SK-N-SH (cell line): ENCODE measurements around the gene SPAG9. TPM values are rescaled to one million over a fixed set of nuclear protein-coding genes. Genes with fewer than 3 reads are reported as not detected.

Source experiments
- CTCF ChIA-PET: fragments of 300-600, 350-600 bp; formaldehyde crosslinking; extraction: SDS; loops from one replicate; lab custom pipeline; 2021; lab: Yijun Ruan, JAX
- POLR2A ChIA-PET: fragments of 350-600 bp; sonication (Branson Sonifier 250); formaldehyde crosslinking; extraction: SDS; loops from one replicate; lab custom pipeline; 2020; ENCODE audit warnings: antibody characterized with exemption, inconsistent platforms; lab: Yijun Ruan, JAX
- DNase-seq: peaks from one replicate; pipeline ENCODE4 v3.0.0; 2012
- H2AFZ ChIP-seq: fragments of 200-600 bp; sonication (generic); 2 replicates; pipeline ENCODE4 v1.8.1; 2016; ENCODE audit warnings: antibody characterized with exemption, mild to moderate bottlenecking, low read depth
- H3F3A ChIP-seq: fragments of 200-600 bp; sonication (generic); replicated peaks from 2 replicates; pipeline ENCODE3; 2016; ENCODE audit warnings: antibody characterized with exemption, mild to moderate bottlenecking; ENCODE audit not compliant: insufficient read depth
- H3K27ac ChIP-seq, 2 experiments: fragments of 200-500 bp in 1 of 2; fragments of 200-600 bp in 1 of 2; sonication (Bioruptor generic) in 1 of 2; sonication (generic), shearing (Covaris generic) in 1 of 2; 2 replicates each; pipeline versions ENCODE4 v1.5.1 to v1.6.1; 2014 to 2016; ENCODE audit warnings: low read depth in 2 of 2, inconsistent platforms in 1 of 2, low read length in 1 of 2, mild to moderate bottlenecking in 1 of 2, mixed read lengths in 1 of 2
- H3K27me3 ChIP-seq: fragments of 200-600 bp; sonication (generic), shearing (Covaris generic); 2 replicates; pipeline ENCODE4 v1.6.1; 2016; ENCODE audit warnings: mixed run types; ENCODE audit not compliant: insufficient read depth
- H3K36me3 ChIP-seq, 2 experiments: fragments of 200-500 bp in 1 of 2; fragments of 200-600 bp in 1 of 2; sonication (Bioruptor generic) in 1 of 2; sonication (generic) in 1 of 2; replicated peaks in 1 of 2; 2 replicates each; pipeline versions ENCODE3 to v1.5.1; 2014 to 2016; ENCODE audit warnings: low read length in 1 of 2, mild to moderate bottlenecking in 1 of 2; ENCODE audit not compliant: insufficient read depth in 2 of 2, control insufficient read depth in 1 of 2
- H3K4me1 ChIP-seq, 2 experiments: fragments of 200-500 bp in 1 of 2; fragments of 200-600 bp in 1 of 2; sonication (Bioruptor generic) in 1 of 2; sonication (generic), shearing (Covaris generic) in 1 of 2; 2 replicates each; pipeline versions ENCODE4 v1.5.1 to v1.6.1; 2014 to 2016; ENCODE audit warnings: low read depth in 1 of 2, low read length in 1 of 2, mixed run types in 1 of 2; ENCODE audit not compliant: insufficient read depth in 2 of 2, control insufficient read depth in 1 of 2
- H3K4me2 ChIP-seq: fragments of 200-600 bp; sonication (generic), shearing (Covaris generic); 2 replicates; pipeline ENCODE4 v1.6.1; 2017; ENCODE audit warnings: mixed run types
- H3K4me3 ChIP-seq, 2 experiments: fragments of 200-500 bp in 1 of 2; fragments of 200-600 bp in 1 of 2; sonication (Bioruptor generic) in 1 of 2; sonication (generic), shearing (Covaris generic) in 1 of 2; 2 replicates each; pipeline versions ENCODE4 v1.5.1 to v1.8.1; 2014 to 2016; ENCODE audit warnings: low read depth in 2 of 2, inconsistent platforms in 1 of 2, low read length in 1 of 2, mild to moderate bottlenecking in 1 of 2, mixed read lengths in 1 of 2, moderate library complexity in 1 of 2
- H3K79me2 ChIP-seq: fragments of 200-600 bp; sonication (generic); 2 replicates; pipeline ENCODE4 v1.8.1; 2017; ENCODE audit warnings: mild to moderate bottlenecking; ENCODE audit not compliant: insufficient read depth
- H3K9ac ChIP-seq: fragments of 200-600 bp; sonication (generic); 2 replicates; pipeline ENCODE4 v1.6.1; 2017; ENCODE audit warnings: mixed run types
- H3K9me2 ChIP-seq: fragments of 200-600 bp; sonication (generic); 2 replicates; pipeline ENCODE4 v1.6.1; 2017; ENCODE audit warnings: mixed run types
- H3K9me3 ChIP-seq: fragments of 200-600 bp; sonication (generic); 2 replicates; pipeline ENCODE4 v1.6.1; 2017; ENCODE audit warnings: mixed run types, mild to moderate bottlenecking, moderate library complexity
- H4K20me1 ChIP-seq: fragments of 200-600 bp; sonication (generic); 2 replicates; pipeline ENCODE4 v1.6.1; 2017; ENCODE audit warnings: mild to moderate bottlenecking, mixed run types; ENCODE audit not compliant: insufficient read depth
- CHD2 ChIP-seq: fragments of 150-350 bp; IDR thresholded peaks from 2 replicates; pipeline ENCODE4 v1.6.1; 2018; ENCODE audit warnings: low read length; ENCODE audit not compliant: partially characterized antibody
- CTCF ChIP-seq: fragments of 200-600 bp; sonication (generic); IDR thresholded peaks from 2 replicates; pipeline ENCODE4 v1.6.1; 2017; ENCODE audit warnings: antibody characterized with exemption, mild to moderate bottlenecking, moderate library complexity
- ELF1 ChIP-seq: IDR thresholded peaks from 2 replicates; pipeline ENCODE4 v1.4.0; 2012
- EP300 ChIP-seq, 2 experiments: IDR thresholded peaks; 2 replicates each; pipeline versions ENCODE4 v1.4.0 to v1.6.1; 2012; ENCODE audit warnings: borderline replicate concordance in 1 of 2, low read depth in 1 of 2, low read length in 1 of 2
- EZH2phosphoT487 ChIP-seq: fragments of 200-600 bp; sonication (generic); IDR thresholded peaks from 2 replicates; pipeline ENCODE4 v1.6.1; 2017; ENCODE audit warnings: low read depth, mixed run types, mild to moderate bottlenecking, antibody characterized with exemption, moderate library complexity, borderline replicate concordance
- FOXJ3 ChIP-seq: sonication (generic); formaldehyde crosslinking; IDR thresholded peaks from 2 replicates; pipeline ENCODE4 v1.5.1; 2020; ENCODE audit warnings: mild to moderate bottlenecking, missing genetic modification reagents
- GABPA ChIP-seq: IDR thresholded peaks from 2 replicates; pipeline ENCODE4 v1.4.0; 2012; ENCODE audit warnings: low read depth, mild to moderate bottlenecking
- GATA2 ChIP-seq: sonication (generic); formaldehyde crosslinking; IDR thresholded peaks from 2 replicates; pipeline ENCODE4 v1.5.0; 2020; ENCODE audit warnings: mild to moderate bottlenecking, missing genetic modification reagents
- IRF3 ChIP-seq: fragments of 150-350 bp; IDR thresholded peaks from 2 replicates; pipeline ENCODE4 v1.6.1; 2016; ENCODE audit warnings: mild to moderate bottlenecking, low read depth, low read length
- JUND ChIP-seq: IDR thresholded peaks from 2 replicates; pipeline ENCODE4 v1.4.0; 2012
- MAX ChIP-seq: IDR thresholded peaks from 2 replicates; pipeline ENCODE4 v1.4.0; 2012; ENCODE audit warnings: low read depth
- NFIC ChIP-seq: IDR thresholded peaks from 2 replicates; pipeline ENCODE4 v1.4.0; 2012; ENCODE audit warnings: borderline replicate concordance
- NRF1 ChIP-seq: IDR thresholded peaks from 2 replicates; pipeline ENCODE4 v1.6.1; 2012; ENCODE audit warnings: low read depth, mild to moderate bottlenecking, low read length
- RAD21 ChIP-seq: IDR thresholded peaks from 2 replicates; pipeline ENCODE4 v1.6.1; 2012; ENCODE audit warnings: mild to moderate bottlenecking, low read length
- RFX5 ChIP-seq: IDR thresholded peaks from 2 replicates; pipeline ENCODE4 v1.6.1; 2012; ENCODE audit warnings: mild to moderate bottlenecking, improper control_type of control experiment, low read length
- SIN3A ChIP-seq: IDR thresholded peaks from 2 replicates; pipeline ENCODE4 v1.6.1; 2012; ENCODE audit warnings: low read depth, mild to moderate bottlenecking, low read length, moderate library complexity, borderline replicate concordance
- SMC3 ChIP-seq: IDR thresholded peaks from 2 replicates; pipeline ENCODE4 v1.6.1; 2012; ENCODE audit warnings: low read depth, low read length, improper control_type of control experiment
- TCF12 ChIP-seq: IDR thresholded peaks from 2 replicates; pipeline ENCODE4 v1.4.0; 2012
- TEAD4 ChIP-seq: IDR thresholded peaks from 2 replicates; pipeline ENCODE4 v1.4.0; 2012; ENCODE audit warnings: mild to moderate bottlenecking, borderline replicate concordance; ENCODE audit not compliant: insufficient read depth
- USF1 ChIP-seq: IDR thresholded peaks from 2 replicates; pipeline ENCODE4 v1.4.0; 2012; ENCODE audit warnings: low read depth, borderline replicate concordance
- WGBS: methylation state at CpG from one replicate; pipeline ENCODE4 v1.1.6; 2017; ENCODE audit warnings: low lambda C conversion rate; 5-methylcytosine and 5-hydroxymethylcytosine counted together
- polyA plus RNA-seq, 3 experiments: library from polyadenylated mRNA; depleted of rRNA; stranded (reverse); fragments of >200 nt; gene quantifications; 2 replicates each; pipeline ENCODE4 v1.2.3, GENCODE V29; 2012

Gene SPAG9
- polyA plus RNA-seq, 1 of the 3 experiments (the other 2 are of a cell fraction): 32.1 TPM

GRCh38 chr17:51128076-51128475 lies 7.4 kb upstream of the SPAG9 start:
- H3K4me1 ChIP-seq: no peaks in the 10 kb centered on the region
- H2AFZ ChIP-seq: no peak overlapping the region
- no peak for TF ChIP-seq NRF1
- no peak for TF ChIP-seq GABPA
- TF ChIP-seq SIN3A: no peak
- no peak for TF ChIP-seq SMC3
- TF ChIP-seq MAX: no peak
- TF ChIP-seq CHD2: no peak
- no peak for TF ChIP-seq RAD21
- TF ChIP-seq EZH2phosphoT487: no peak
- no peak for TF ChIP-seq NFIC
- no peak for TF ChIP-seq CTCF
- no peak for TF ChIP-seq ELF1
- TF ChIP-seq TCF12: no peak
- TF ChIP-seq RFX5: no peak
- TF ChIP-seq EP300 (IDR thresholded peaks at IDR 0.05; ENCODE audit: borderline replicate concordance in 1 of 2, low read depth in 1 of 2, low read length in 1 of 2): no peak
- no peak for TF ChIP-seq USF1
- no peak for TF ChIP-seq JUND
- TF ChIP-seq IRF3: no peak
- no peak for TF ChIP-seq TEAD4
- TF ChIP-seq FOXJ3: no peak
- no peak for TF ChIP-seq GATA2
- no peaks in the 10 kb centered on the region for H3F3A ChIP-seq
- H3K9me2 ChIP-seq: no peaks in the 10 kb centered on the region
- no peak overlapping the region for H3K27ac ChIP-seq
- no peaks in the 10 kb centered on the region for H3K36me3 ChIP-seq
- H4K20me1 ChIP-seq: no peaks in the 10 kb centered on the region
- ChIA-PET POLR2A (no interaction called here), CTCF (interaction anchor here (2.0 kb wide), 1 partner anchor 25 kb away, joined by 8 read pairs; the partner anchor contains the start of gene NME1)
- WGBS: 95% methylated on average over 3 of the region's 3 CpGs
- no peaks in the 10 kb centered on the region for H3K79me2 ChIP-seq
- no peaks in the 10 kb centered on the region for H3K27me3 ChIP-seq
- no peak for DNase-seq
- H3K4me2 ChIP-seq: no peak overlapping the region
- no peak overlapping the region for H3K9ac ChIP-seq
- H3K4me3 ChIP-seq: no peak overlapping the region
- H3K9me3 ChIP-seq: no peaks in the 10 kb centered on the region
